Neuronal stem cell (in vitro differentiated cells): ENCODE measurements around the gene ZNF592.

Source experiments
- DNase-seq: peaks from one replicate; pipeline ENCODE4 v3.0.0-alpha.2; 2013; ENCODE audit warnings: low spot score
- H2AFZ ChIP-seq: one replicate; pipeline ENCODE4 v1.6.1; 2013; ENCODE audit warnings: mild to moderate bottlenecking, low read length, inconsistent platforms
- H2AK5ac ChIP-seq: 2 replicates; pipeline ENCODE4 v1.6.1; 2013; ENCODE audit warnings: low read depth, mild to moderate bottlenecking, inconsistent platforms, low read length, moderate library complexity, mixed read lengths
- H2BK120ac ChIP-seq: 2 replicates; pipeline ENCODE4 v1.6.1; 2013; ENCODE audit warnings: low read depth, mild to moderate bottlenecking, inconsistent platforms, low read length, moderate library complexity, mixed read lengths
- H2BK12ac ChIP-seq: one replicate; pipeline ENCODE4 v1.6.1; 2013; ENCODE audit warnings: low read length, inconsistent platforms
- H2BK15ac ChIP-seq: 2 replicates; pipeline ENCODE4 v1.6.1; 2013; ENCODE audit warnings: mild to moderate bottlenecking, low read length, inconsistent platforms, mixed read lengths
- H2BK5ac ChIP-seq: one replicate; pipeline ENCODE4 v1.6.1; 2013; ENCODE audit warnings: inconsistent platforms, mild to moderate bottlenecking, low read length, moderate library complexity
- H3K14ac ChIP-seq: one replicate; pipeline ENCODE4 v1.6.1; 2013; ENCODE audit warnings: low read length, inconsistent platforms
- H3K18ac ChIP-seq: 2 replicates; pipeline ENCODE4 v1.6.1; 2013; ENCODE audit warnings: low read length, inconsistent platforms
- H3K23ac ChIP-seq: 2 replicates; pipeline ENCODE4 v1.6.1; 2013; ENCODE audit warnings: low read depth, mild to moderate bottlenecking, mixed read lengths, low read length, inconsistent platforms; ENCODE audit not compliant: poor library complexity
- H3K27ac ChIP-seq: replicated peaks from 3 replicates; pipeline ENCODE4 v1.5.1; 2013; ENCODE audit warnings: low read length, inconsistent platforms
- H3K27me3 ChIP-seq, 3 experiments: 2 replicates each; pipeline ENCODE4 v1.6.1; 2013; ENCODE audit warnings: low read length in 3 of 3, mild to moderate bottlenecking in 2 of 3, inconsistent platforms in 1 of 3, low read depth in 1 of 3, mixed read lengths in 1 of 3, moderate library complexity in 1 of 3; ENCODE audit not compliant: control insufficient read depth in 3 of 3, insufficient read depth in 3 of 3
- H3K36me3 ChIP-seq, 2 donors: replicated peaks in 1 of 2; 2 replicates each; pipeline ENCODE4 v1.6.1; 2013; ENCODE audit warnings: low read length in 2 of 2; ENCODE audit not compliant: control insufficient read depth in 2 of 2, insufficient read depth in 2 of 2
- H3K4ac ChIP-seq: 2 replicates; pipeline ENCODE4 v1.6.1; 2013; ENCODE audit warnings: inconsistent platforms, mild to moderate bottlenecking, low read length, moderate library complexity
- H3K4me1 ChIP-seq, 2 donors: 1 replicate in 1 of 2; 2 replicates in 1 of 2; pipeline ENCODE4 v1.6.1; 2013; ENCODE audit warnings: low read length in 2 of 2, low read depth in 1 of 2; ENCODE audit not compliant: control insufficient read depth in 2 of 2, insufficient read depth in 1 of 2
- H3K4me2 ChIP-seq: one replicate; pipeline ENCODE4 v1.6.1; 2013; ENCODE audit warnings: mild to moderate bottlenecking, low read length, inconsistent platforms; ENCODE audit not compliant: insufficient read depth, poor library complexity, severe bottlenecking
- H3K4me3 ChIP-seq, 2 donors: 2 replicates each; pipeline ENCODE4 v1.5.1; 2013; ENCODE audit warnings: low read length in 2 of 2, mild to moderate bottlenecking in 2 of 2, inconsistent platforms in 1 of 2, moderate library complexity in 1 of 2
- H3K79me1 ChIP-seq: one replicate; pipeline ENCODE4 v1.6.1; 2013; ENCODE audit warnings: low read depth, mild to moderate bottlenecking, inconsistent platforms, low read length, moderate library complexity
- H3K9ac ChIP-seq: one replicate; pipeline ENCODE4 v1.6.1; 2013; ENCODE audit warnings: mild to moderate bottlenecking, low read depth, low read length, inconsistent platforms; ENCODE audit not compliant: poor library complexity
- H3K9me3 ChIP-seq, 2 donors: replicated peaks in 1 of 2; 2 replicates each; pipeline versions ENCODE3 to v1.6.1; 2013; ENCODE audit warnings: low read length in 2 of 2, mild to moderate bottlenecking in 2 of 2, inconsistent platforms in 1 of 2, low read depth in 1 of 2, mixed read lengths in 1 of 2, moderate library complexity in 1 of 2; ENCODE audit not compliant: control insufficient read depth in 2 of 2, insufficient read depth in 1 of 2
- H4K8ac ChIP-seq: one replicate; pipeline ENCODE4 v1.6.1; 2013; ENCODE audit warnings: low read depth, mild to moderate bottlenecking, inconsistent platforms, low read length, moderate library complexity
- H4K91ac ChIP-seq: one replicate; pipeline ENCODE4 v1.6.1; 2013; ENCODE audit warnings: low read length, low read depth, mild to moderate bottlenecking, inconsistent platforms; ENCODE audit not compliant: poor library complexity
- WGBS, 2 donors: extraction: QIAGEN DNeasy Blood & Tissue Kit; methylation state at CpG; one replicate each; pipeline ENCODE4 v1.1.7; 2013; ENCODE audit warnings: missing lambda C conversion rate in 2 of 2, mixed read lengths in 1 of 2; ENCODE audit not compliant: insufficient read length in 2 of 2, insufficient replicate concordance in 1 of 2; ENCODE audit errors: extremely low coverage in 2 of 2; 5-methylcytosine and 5-hydroxymethylcytosine counted together

The ZNF592 gene

GRCh38 chr15:84703808-84704207 is 44.6 kb upstream of the ZNF592 start:
- Histone ChIP-seq H3K18ac (no peak overlapping the region), H4K91ac (no peak overlapping the region), H2BK5ac (no peak overlapping the region), H3K9ac (no peak overlapping the region), H3K79me1 (peaks cover 5% of the 10 kb centered on the region), H3K27ac (no peak overlapping the region), H2BK12ac (no peak overlapping the region), H3K23ac (no peak overlapping the region), H3K27me3 (no peaks in the 10 kb centered on the region), H3K4ac (no peak overlapping the region), H2BK15ac (no peak overlapping the region), H4K8ac (no peak overlapping the region), H3K4me1 (no peaks in the 10 kb centered on the region), H3K4me2 (no peak overlapping the region), H2AK5ac (no peak overlapping the region), H2AFZ (no peak overlapping the region), H3K14ac (no peak overlapping the region), H3K9me3 (no peaks in the 10 kb centered on the region), H2BK120ac (no peak overlapping the region), H3K4me3 (no peak overlapping the region), H3K36me3 (peaks cover 7 to 64% of the 10 kb centered on the region in 2 donors)
- WGBS, 2 donors: no CpG with 5 or more reads among the region's 5 CpGs
- no peak for DNase-seq

- Histone ChIP-seq H3K4ac (no peak overlapping the region), H2AFZ (no peak overlapping the region), H3K18ac (no peak overlapping the region), H3K27ac (no peak overlapping the region), H3K14ac (no peak overlapping the region), H2AK5ac (no peak overlapping the region), H3K9me3 (peaks cover 0 to 4% of the 10 kb centered on the region in 2 donors), H3K4me2 (no peak overlapping the region), H4K91ac (no peak overlapping the region), H2BK12ac (no peak overlapping the region), H2BK5ac (no peak overlapping the region), H3K79me1 (no peaks in the 10 kb centered on the region), H2BK15ac (no peak overlapping the region), H2BK120ac (no peak overlapping the region), H3K23ac (no peak overlapping the region), H3K9ac (no peak overlapping the region), H3K36me3 (peaks cover 3 to 41% of the 10 kb centered on the region in 2 donors), H3K4me3 (peak overlapping the region in 1 of 2 donors; percentile 82), H3K27me3 (no peaks in the 10 kb centered on the region), H3K4me1 (peaks cover 0 to 5% of the 10 kb centered on the region in 2 donors), H4K8ac (no peak overlapping the region)
- WGBS, 2 donors: no CpG with 5 or more reads among the region's 5 CpGs
- DNase-seq: no peak
These were observed 34.0 kb upstream of the ZNF592 start for GRCh38 chr15:84714372-84714771.

GRCh38 chr15:84714821-84715220 is 33.6 kb upstream of the ZNF592 start:
- H2BK15ac ChIP-seq: no peak overlapping the region
- H3K4me1 ChIP-seq: peaks cover 0 to 5% of the 10 kb centered on the region in 2 donors
- H2AFZ ChIP-seq: no peak overlapping the region
- peaks cover 0 to 4% of the 10 kb centered on the region in 2 donors for H3K9me3 ChIP-seq
- H3K79me1 ChIP-seq: no peaks in the 10 kb centered on the region
- H3K9ac ChIP-seq: no peak overlapping the region
- H2BK12ac ChIP-seq: no peak overlapping the region
- peak overlapping the region in 1 of 2 donors; percentile 82 for H3K4me3 ChIP-seq
- H2BK5ac ChIP-seq: no peak overlapping the region
- no peak overlapping the region for H4K91ac ChIP-seq
- no peak overlapping the region for H3K18ac ChIP-seq
- no peak overlapping the region for H4K8ac ChIP-seq
- no peak for DNase-seq
- no CpG with 5 or more reads among the region's 3 CpGs for WGBS, 2 donors
- no peaks in the 10 kb centered on the region for H3K27me3 ChIP-seq
- H3K4ac ChIP-seq: no peak overlapping the region
- no peak overlapping the region for H3K27ac ChIP-seq
- peaks cover 3 to 36% of the 10 kb centered on the region in 2 donors for H3K36me3 ChIP-seq
- H3K23ac ChIP-seq: no peak overlapping the region
- no peak overlapping the region for H3K4me2 ChIP-seq
- no peak overlapping the region for H2AK5ac ChIP-seq
- H2BK120ac ChIP-seq: no peak overlapping the region
- no peak overlapping the region for H3K14ac ChIP-seq

GRCh38 chr15:84715441-84716035 is 32.9 kb upstream of the ZNF592 start:
- Histone ChIP-seq H2BK12ac (no peak overlapping the region), H3K4me3 (peak overlapping the region; percentile 82 to 98), H3K36me3 (peaks cover 0 to 29% of the 10 kb centered on the region in 2 donors), H3K9ac (peak overlapping the region; percentile 85), H3K23ac (peak overlapping the region; percentile 96), H3K4me1 (peaks cover 0 to 5% of the 10 kb centered on the region in 2 donors), H2BK120ac (no peak overlapping the region), H3K9me3 (peaks cover 0 to 4% of the 10 kb centered on the region in 2 donors), H3K18ac (peak overlapping the region; percentile 80), H3K4ac (no peak overlapping the region), H3K79me1 (no peaks in the 10 kb centered on the region), H3K14ac (no peak overlapping the region), H2BK15ac (no peak overlapping the region), H3K27me3 (no peaks in the 10 kb centered on the region), H2AK5ac (no peak overlapping the region), H4K91ac (no peak overlapping the region), H4K8ac (no peak overlapping the region), H2BK5ac (peak overlapping the region; percentile 97), H3K4me2 (peak overlapping the region; percentile 76), H2AFZ (peak overlapping the region; percentile 98), H3K27ac (peak overlapping the region; percentile 96)
- no peak for DNase-seq
- WGBS, 2 donors: no CpG with 5 or more reads among the region's 36 CpGs
